GM21825 (cell line): ENCODE data around the gene ITPK1.

Source experiments
- ATAC-seq: cut with Tn5 transposase; IDR thresholded peaks from one replicate; pipeline ENCODE4 v1.9.1; 2021; ENCODE audit warnings: mild to moderate bottlenecking, moderate library complexity; ENCODE audit not compliant: unreplicated experiment

The ITPK1 gene

GRCh38 chr14:92973798-92974372 is 141.8 kb downstream of the ITPK1 start:
- no peak for ATAC-seq

- no peak for ATAC-seq
These were observed 142.4 kb downstream of the ITPK1 start for GRCh38 chr14:92973261-92973797.

- no peak for ATAC-seq
These were observed 144.0 kb downstream of the ITPK1 start for GRCh38 chr14:92971601-92972180.

- ATAC-seq, result no peak
These were observed 145.5 kb downstream of the ITPK1 start for GRCh38 chr14:92970271-92970670.

- no peak for ATAC-seq
These were observed 145.9 kb downstream of the ITPK1 start for GRCh38 chr14:92969871-92970270.

- ATAC-seq, result no peak
These were observed 146.3 kb downstream of the ITPK1 start for GRCh38 chr14:92969430-92969829.

GRCh38 chr14:92968291-92969020 is 147.3 kb downstream of the ITPK1 start:
- ATAC-seq, result no peak

GRCh38 chr14:92967346-92967926 is 148.3 kb downstream of the ITPK1 start:
- ATAC-seq, result no peak

- ATAC-seq, result no peak
These were observed 150.4 kb downstream of the ITPK1 start for GRCh38 chr14:92965281-92965680.

GRCh38 chr14:92964124-92965109 is 151.3 kb downstream of the ITPK1 start:
- ATAC-seq, result no peak

- ATAC-seq, result no peak
These were observed 152.2 kb downstream of the ITPK1 start for GRCh38 chr14:92963301-92964123.

- no peak for ATAC-seq
These were observed 153.0 kb downstream of the ITPK1 start for GRCh38 chr14:92962831-92963095.

- no peak for ATAC-seq
These were observed 153.5 kb downstream of the ITPK1 start for GRCh38 chr14:92962031-92962830.

GRCh38 chr14:92961567-92961855 is 154.2 kb downstream of the ITPK1 start:
- no peak for ATAC-seq

- ATAC-seq, result no peak
These were observed 154.8 kb downstream of the ITPK1 start for GRCh38 chr14:92960706-92961566.

GRCh38 chr14:92959761-92960680 is 155.7 kb downstream of the ITPK1 start:
- ATAC-seq, result no peak

- no peak for ATAC-seq
These were observed 156.6 kb downstream of the ITPK1 start for GRCh38 chr14:92959189-92959531.
